ENCODE data around the gene FIGN. TPM values are rescaled to one million over a fixed set of nuclear protein-coding genes. Genes with fewer than 3 reads are reported as not detected.

Gene FIGN
- total and polyA plus RNA-seq, 2 of the 13 experiments (the other 11 are each of a cell fraction or from before 2014, with no cell fraction given), result 6.6 to 6.7 TPM

DNA sequence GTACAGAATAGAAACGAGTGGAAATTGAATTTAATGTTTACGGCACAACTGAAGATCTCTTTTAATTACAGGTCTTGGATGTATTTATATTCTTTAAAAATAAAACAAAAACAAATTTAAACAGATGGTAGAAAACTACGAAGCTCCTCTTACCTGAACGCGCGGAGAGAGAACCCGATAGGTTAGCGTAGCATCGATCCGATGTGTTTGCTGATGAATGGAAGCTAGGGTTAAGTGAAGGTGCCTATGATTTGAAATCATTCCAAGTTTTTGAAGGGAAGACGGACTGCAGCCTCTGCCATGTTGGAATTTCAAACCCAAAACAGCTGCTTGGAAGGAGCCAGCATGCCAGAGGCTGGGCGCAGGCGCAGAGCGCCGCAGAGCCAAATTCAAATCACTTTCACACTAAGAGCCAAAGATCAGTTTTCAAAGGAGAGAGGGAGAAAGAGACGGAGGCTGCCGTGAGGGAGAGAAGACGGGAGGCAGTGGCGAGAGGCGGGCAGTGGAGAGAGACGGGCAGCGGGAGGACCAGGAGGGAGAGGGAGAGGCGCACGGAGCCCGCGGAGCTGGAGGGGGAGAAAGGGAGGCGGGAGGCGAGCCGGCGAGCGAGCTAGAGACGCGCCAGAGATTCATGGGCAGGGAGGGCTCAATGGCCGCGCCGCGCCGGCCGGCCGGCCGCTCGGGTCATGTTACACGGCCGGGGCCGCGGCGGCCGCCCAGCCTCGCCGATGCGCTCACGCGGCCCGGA lies at the start of gene FIGN (continued):
- TF ChIP-seq, protein P1, sequence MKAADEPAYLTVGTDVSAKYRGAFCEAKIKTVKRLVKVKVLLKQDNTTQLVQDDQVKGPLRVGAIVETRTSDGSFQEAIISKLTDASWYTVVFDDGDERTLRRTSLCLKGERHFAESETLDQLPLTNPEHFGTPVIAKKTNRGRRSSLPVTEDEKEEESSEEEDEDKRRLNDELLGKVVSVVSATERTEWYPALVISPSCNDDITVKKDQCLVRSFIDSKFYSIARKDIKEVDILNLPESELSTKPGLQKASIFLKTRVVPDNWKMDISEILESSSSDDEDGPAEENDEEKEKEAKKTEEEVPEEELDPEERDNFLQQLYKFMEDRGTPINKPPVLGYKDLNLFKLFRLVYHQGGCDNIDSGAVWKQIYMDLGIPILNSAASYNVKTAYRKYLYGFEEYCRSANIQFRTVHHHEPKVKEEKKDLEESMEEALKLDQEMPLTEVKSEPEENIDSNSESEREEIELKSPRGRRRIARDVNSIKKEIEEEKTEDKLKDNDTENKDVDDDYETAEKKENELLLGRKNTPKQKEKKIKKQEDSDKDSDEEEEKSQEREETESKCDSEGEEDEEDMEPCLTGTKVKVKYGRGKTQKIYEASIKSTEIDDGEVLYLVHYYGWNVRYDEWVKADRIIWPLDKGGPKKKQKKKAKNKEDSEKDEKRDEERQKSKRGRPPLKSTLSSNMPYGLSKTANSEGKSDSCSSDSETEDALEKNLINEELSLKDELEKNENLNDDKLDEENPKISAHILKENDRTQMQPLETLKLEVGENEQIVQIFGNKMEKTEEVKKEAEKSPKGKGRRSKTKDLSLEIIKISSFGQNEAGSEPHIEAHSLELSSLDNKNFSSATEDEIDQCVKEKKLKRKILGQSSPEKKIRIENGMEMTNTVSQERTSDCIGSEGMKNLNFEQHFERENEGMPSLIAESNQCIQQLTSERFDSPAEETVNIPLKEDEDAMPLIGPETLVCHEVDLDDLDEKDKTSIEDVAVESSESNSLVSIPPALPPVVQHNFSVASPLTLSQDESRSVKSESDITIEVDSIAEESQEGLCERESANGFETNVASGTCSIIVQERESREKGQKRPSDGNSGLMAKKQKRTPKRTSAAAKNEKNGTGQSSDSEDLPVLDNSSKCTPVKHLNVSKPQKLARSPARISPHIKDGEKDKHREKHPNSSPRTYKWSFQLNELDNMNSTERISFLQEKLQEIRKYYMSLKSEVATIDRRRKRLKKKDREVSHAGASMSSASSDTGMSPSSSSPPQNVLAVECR (CRISPR knock-in tag; IDR thresholded peaks at IDR 0.05; ENCODE audit: borderline replicate concordance), result peak; percentile 88; the same call in 1 of the 2 replicates
- TF ChIP-seq MTF2 (CRISPR knock-in tag; IDR thresholded peaks at IDR 0.05; ENCODE audit: borderline replicate concordance) (no peak), JDP2 (CRISPR knock-in tag; IDR thresholded peaks at IDR 0.05; ENCODE audit: borderline replicate concordance) (no peak), DNMT1 (CRISPR knock-in tag; IDR thresholded peaks at IDR 0.05) (no peak), FOSL1 (CRISPR knock-in tag; IDR thresholded peaks at IDR 0.05; ENCODE audit: borderline replicate concordance) (no peak), ZNF713 (CRISPR knock-in tag; IDR thresholded peaks at IDR 0.05) (0 out of 2 replicates have a peak, but pooled peaks have one; percentile 16), MED1 (CRISPR knock-in tag; IDR thresholded peaks at IDR 0.05) (no peak; the same call in 1 of the 2 replicates), ZFP90 (CRISPR knock-in tag; IDR thresholded peaks at IDR 0.05; ENCODE audit: borderline replicate concordance) (peak; percentile 84), ERF (CRISPR knock-in tag; IDR thresholded peaks at IDR 0.05) (peak; percentile 60; the same call in 1 of the 2 replicates), NFKB2 (CRISPR knock-in tag; IDR thresholded peaks at IDR 0.05; ENCODE audit: borderline replicate concordance) (peak; percentile 77; the same call in 1 of the 2 replicates), NFYC (CRISPR knock-in tag; IDR thresholded peaks at IDR 0.05) (no peak)
- TF ChIP-seq, protein P2, sequence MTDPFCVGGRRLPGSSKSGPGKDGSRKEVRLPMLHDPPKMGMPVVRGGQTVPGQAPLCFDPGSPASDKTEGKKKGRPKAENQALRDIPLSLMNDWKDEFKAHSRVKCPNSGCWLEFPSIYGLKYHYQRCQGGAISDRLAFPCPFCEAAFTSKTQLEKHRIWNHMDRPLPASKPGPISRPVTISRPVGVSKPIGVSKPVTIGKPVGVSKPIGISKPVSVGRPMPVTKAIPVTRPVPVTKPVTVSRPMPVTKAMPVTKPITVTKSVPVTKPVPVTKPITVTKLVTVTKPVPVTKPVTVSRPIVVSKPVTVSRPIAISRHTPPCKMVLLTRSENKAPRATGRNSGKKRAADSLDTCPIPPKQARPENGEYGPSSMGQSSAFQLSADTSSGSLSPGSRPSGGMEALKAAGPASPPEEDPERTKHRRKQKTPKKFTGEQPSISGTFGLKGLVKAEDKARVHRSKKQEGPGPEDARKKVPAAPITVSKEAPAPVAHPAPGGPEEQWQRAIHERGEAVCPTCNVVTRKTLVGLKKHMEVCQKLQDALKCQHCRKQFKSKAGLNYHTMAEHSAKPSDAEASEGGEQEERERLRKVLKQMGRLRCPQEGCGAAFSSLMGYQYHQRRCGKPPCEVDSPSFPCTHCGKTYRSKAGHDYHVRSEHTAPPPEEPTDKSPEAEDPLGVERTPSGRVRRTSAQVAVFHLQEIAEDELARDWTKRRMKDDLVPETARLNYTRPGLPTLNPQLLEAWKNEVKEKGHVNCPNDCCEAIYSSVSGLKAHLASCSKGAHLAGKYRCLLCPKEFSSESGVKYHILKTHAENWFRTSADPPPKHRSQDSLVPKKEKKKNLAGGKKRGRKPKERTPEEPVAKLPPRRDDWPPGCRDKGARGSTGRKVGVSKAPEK (CRISPR knock-in tag; IDR thresholded peaks at IDR 0.05; ENCODE audit: borderline replicate concordance), result peak; percentile 26; the same call in 1 of the 2 replicates
- TF ChIP-seq, protein P3, sequence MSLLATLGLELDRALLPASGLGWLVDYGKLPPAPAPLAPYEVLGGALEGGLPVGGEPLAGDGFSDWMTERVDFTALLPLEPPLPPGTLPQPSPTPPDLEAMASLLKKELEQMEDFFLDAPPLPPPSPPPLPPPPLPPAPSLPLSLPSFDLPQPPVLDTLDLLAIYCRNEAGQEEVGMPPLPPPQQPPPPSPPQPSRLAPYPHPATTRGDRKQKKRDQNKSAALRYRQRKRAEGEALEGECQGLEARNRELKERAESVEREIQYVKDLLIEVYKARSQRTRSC (CRISPR knock-in tag; IDR thresholded peaks at IDR 0.05; ENCODE audit: low read depth), result no peak
- TF ChIP-seq, protein P4, sequence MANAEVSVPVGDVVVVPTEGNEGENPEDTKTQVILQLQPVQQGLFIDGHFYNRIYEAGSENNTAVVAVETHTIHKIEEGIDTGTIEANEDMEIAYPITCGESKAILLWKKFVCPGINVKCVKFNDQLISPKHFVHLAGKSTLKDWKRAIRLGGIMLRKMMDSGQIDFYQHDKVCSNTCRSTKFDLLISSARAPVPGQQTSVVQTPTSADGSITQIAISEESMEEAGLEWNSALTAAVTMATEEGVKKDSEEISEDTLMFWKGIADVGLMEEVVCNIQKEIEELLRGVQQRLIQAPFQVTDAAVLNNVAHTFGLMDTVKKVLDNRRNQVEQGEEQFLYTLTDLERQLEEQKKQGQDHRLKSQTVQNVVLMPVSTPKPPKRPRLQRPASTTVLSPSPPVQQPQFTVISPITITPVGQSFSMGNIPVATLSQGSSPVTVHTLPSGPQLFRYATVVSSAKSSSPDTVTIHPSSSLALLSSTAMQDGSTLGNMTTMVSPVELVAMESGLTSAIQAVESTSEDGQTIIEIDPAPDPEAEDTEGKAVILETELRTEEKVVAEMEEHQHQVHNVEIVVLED (CRISPR knock-in tag; IDR thresholded peaks at IDR 0.05; ENCODE audit: borderline replicate concordance), result 0 out of 2 replicates have a peak, but pooled peaks have one; percentile 47
- TF ChIP-seq, protein P5, sequence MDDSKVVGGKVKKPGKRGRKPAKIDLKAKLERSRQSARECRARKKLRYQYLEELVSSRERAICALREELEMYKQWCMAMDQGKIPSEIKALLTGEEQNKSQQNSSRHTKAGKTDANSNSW (CRISPR knock-in tag; IDR thresholded peaks at IDR 0.05; ENCODE audit: borderline replicate concordance), result no peak; the same call in 1 of the 2 replicates
- TF ChIP-seq, protein P6, sequence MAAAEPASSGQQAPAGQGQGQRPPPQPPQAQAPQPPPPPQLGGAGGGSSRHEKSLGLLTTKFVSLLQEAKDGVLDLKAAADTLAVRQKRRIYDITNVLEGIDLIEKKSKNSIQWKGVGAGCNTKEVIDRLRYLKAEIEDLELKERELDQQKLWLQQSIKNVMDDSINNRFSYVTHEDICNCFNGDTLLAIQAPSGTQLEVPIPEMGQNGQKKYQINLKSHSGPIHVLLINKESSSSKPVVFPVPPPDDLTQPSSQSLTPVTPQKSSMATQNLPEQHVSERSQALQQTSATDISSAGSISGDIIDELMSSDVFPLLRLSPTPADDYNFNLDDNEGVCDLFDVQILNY (CRISPR knock-in tag; conservative IDR thresholded peaks at IDR 0.05), result peak; percentile 89

All from HepG2 (cell line).